Spleen (tissue), 11 donors: Measurements from ENCODE around the gene DEFB123. TPM values are rescaled to one million over a fixed set of nuclear protein-coding genes. Genes with fewer than 3 reads are reported as not detected.

Experiments
- DNase-seq: peaks from one replicate; pipeline ENCODE4 v3.0.0-alpha.2; 2020
- H3K27ac ChIP-seq, 8 donors: fragments of 200-600 bp; sonication (generic) in 7 of 8; 1 replicate in 4 of 8; 2 replicates in 4 of 8; pipeline versions ENCODE4 v1.5.0 to v1.8.0; 2016 to 2021; ENCODE audit warnings: inconsistent platforms in 4 of 8, mild to moderate bottlenecking in 4 of 8, moderate library complexity in 1 of 8
- H3K27me3 ChIP-seq, 7 donors: fragments of 200-600 bp; sonication (generic) in 6 of 7; replicated peaks in 1 of 7; 1 replicate in 4 of 7; 2 replicates in 3 of 7; pipeline versions ENCODE4 v1.5.0 to v1.8.0; 2016 to 2021; ENCODE audit warnings: inconsistent platforms in 3 of 7, mild to moderate bottlenecking in 1 of 7
- H3K36me3 ChIP-seq, 6 donors: fragments of 200-600 bp; sonication (generic) in 5 of 6; 1 replicate in 4 of 6; 2 replicates in 2 of 6; pipeline versions ENCODE4 v1.5.0 to v1.8.0; 2016 to 2021; ENCODE audit warnings: inconsistent platforms in 2 of 6
- H3K4me1 ChIP-seq, 6 donors: fragments of 200-600 bp; sonication (generic) in 5 of 6; 1 replicate in 3 of 6; 2 replicates in 3 of 6; pipeline versions ENCODE4 v1.5.0 to v1.8.0; 2016 to 2021; ENCODE audit warnings: inconsistent platforms in 3 of 6
- H3K4me3 ChIP-seq, 8 donors: fragments of 200-600 bp; sonication (generic) in 7 of 8; 1 replicate in 4 of 8; 2 replicates in 4 of 8; pipeline versions ENCODE4 v1.5.0 to v1.8.0; 2016 to 2021; ENCODE audit warnings: inconsistent platforms in 4 of 8, mild to moderate bottlenecking in 4 of 8, moderate library complexity in 2 of 8
- H3K9me3 ChIP-seq, 8 donors: fragments of 200-600 bp; sonication (generic) in 7 of 8; 1 replicate in 4 of 8; 2 replicates in 4 of 8; pipeline versions ENCODE4 v1.5.0 to v1.8.0; 2016 to 2021; ENCODE audit warnings: inconsistent platforms in 4 of 8
- POLR2A ChIP-seq, 3 donors: fragments of 450-650 bp; IDR thresholded peaks; one replicate each; pipeline ENCODE4 v1.5.1; 2017; ENCODE audit warnings: antibody characterized with exemption in 3 of 3, mild to moderate bottlenecking in 1 of 3
- POLR2AphosphoS5 ChIP-seq, 3 donors: sonication (generic); formaldehyde crosslinking; IDR thresholded peaks; one replicate each; pipeline ENCODE4 v1.5.1; 2017; ENCODE audit warnings: antibody characterized with exemption in 3 of 3
- WGBS, 5 donors: extraction: QIAGEN DNeasy Blood & Tissue Kit in 3 of 5; methylation state at CpG; one replicate each; pipeline versions ENCODE4 v1.1.5 to v1.1.7; 2013 to 2018; 5-methylcytosine and 5-hydroxymethylcytosine counted together
- intact Hi-C: fragments of 100-400 bp; cut with DNase I; formaldehyde crosslinking; loops from one replicate; pipeline ENCODE4 v1.15.0; 2023; ENCODE audit warnings: low total_unique reads
- polyA plus RNA-seq, 3 donors: library from polyadenylated mRNA; stranded (reverse); fragments of 200-250 nt; gene quantifications; one replicate each; pipeline ENCODE4 v1.2.1, GENCODE V29; 2013
- total RNA-seq, 7 donors: library from RNA; depleted of rRNA in 3 of 7; stranded (reverse); fragments of >200 nt in 3 of 7; fragmentation: NEBNext Ultra II Directional in 4 of 7; extraction: Animal tissue kit (Norgen Biotek cat#: 25700) in 4 of 7; gene quantifications; one replicate each; pipeline versions ENCODE4 v1.1.0 to v1.2.1, GENCODE V29; 2016 to 2021
- TF ChIP-seq, protein P1 (sequence below), 11 experiments: fragments of 200-600 bp in 7 of 11; fragments of 450-650 bp in 4 of 11; sonication (generic) in 4 of 11; IDR thresholded peaks in 8 of 11; conservative IDR thresholded peaks in 3 of 11; 1 replicate in 7 of 11; 2 replicates in 4 of 11; pipeline versions ENCODE4 v1.4.0 to v1.8.0; 2016 to 2021; ENCODE audit warnings: antibody characterized with exemption in 11 of 11, inconsistent platforms in 4 of 11, mild to moderate bottlenecking in 1 of 11
- donor health status: healthy with polysubstance abuse.
- donor health status: DM: no; HTN: no; CAD: no; lungs with moderate emphysema.
- donor health status: DM: no; HTN: no; CAD: no.
- donor health status: Bipolar disorder and iron deficiency.
- donor health status: healthy.
- donor health status: DM: no; HTN: no; CAD: no.
- donor health status: DM: yes; HTN: yes; CAD: no.

The DEFB123 gene
- total and polyA plus RNA-seq, 10 donors = not detected

DNA sequence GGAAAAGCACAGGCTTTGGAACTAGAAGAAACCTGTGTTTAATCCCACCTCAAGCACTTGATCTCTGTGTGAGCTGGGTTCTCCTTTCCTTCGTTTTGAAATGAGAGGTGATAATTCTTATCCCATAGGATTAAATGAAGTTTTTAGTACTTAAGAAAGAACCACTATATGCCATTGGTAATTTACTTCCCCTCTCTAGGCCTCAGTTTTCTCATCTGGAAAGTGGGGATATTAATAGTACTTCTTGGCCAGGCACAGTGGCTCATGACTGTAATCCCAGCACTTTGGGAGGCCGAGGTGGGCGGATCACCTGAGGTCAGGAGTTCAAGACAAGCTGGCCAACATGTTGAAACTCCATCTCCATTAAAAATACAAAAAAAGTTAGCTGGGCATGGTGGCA lies 48.7 kb downstream of the DEFB123 start:
- H3K4me3 ChIP-seq = no peak overlapping the region
- no peak overlapping the region for H3K27ac ChIP-seq
- TF ChIP-seq POLR2A (IDR thresholded peaks at IDR 0.05) (no peak), POLR2AphosphoS5 (IDR thresholded peaks at IDR 0.05) (no peak)
- TF ChIP-seq, protein P1, sequence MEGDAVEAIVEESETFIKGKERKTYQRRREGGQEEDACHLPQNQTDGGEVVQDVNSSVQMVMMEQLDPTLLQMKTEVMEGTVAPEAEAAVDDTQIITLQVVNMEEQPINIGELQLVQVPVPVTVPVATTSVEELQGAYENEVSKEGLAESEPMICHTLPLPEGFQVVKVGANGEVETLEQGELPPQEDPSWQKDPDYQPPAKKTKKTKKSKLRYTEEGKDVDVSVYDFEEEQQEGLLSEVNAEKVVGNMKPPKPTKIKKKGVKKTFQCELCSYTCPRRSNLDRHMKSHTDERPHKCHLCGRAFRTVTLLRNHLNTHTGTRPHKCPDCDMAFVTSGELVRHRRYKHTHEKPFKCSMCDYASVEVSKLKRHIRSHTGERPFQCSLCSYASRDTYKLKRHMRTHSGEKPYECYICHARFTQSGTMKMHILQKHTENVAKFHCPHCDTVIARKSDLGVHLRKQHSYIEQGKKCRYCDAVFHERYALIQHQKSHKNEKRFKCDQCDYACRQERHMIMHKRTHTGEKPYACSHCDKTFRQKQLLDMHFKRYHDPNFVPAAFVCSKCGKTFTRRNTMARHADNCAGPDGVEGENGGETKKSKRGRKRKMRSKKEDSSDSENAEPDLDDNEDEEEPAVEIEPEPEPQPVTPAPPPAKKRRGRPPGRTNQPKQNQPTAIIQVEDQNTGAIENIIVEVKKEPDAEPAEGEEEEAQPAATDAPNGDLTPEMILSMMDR (IDR thresholded peaks at IDR 0.05 in 8 of 11, conservative IDR thresholded peaks at IDR 0.05 in 3 of 11) = no peak
- no peaks in the 10 kb centered on the region for H3K36me3 ChIP-seq
- peaks cover 0 to 2% (median 0%) of the 10 kb centered on the region in 8 donors for H3K9me3 ChIP-seq
- no peak for DNase-seq
- peaks cover 0 to 10% (median 0%) of the 10 kb centered on the region in 6 donors for H3K4me1 ChIP-seq
- H3K27me3 ChIP-seq = peaks cover 0 to 42% (median 12%) of the 10 kb centered on the region in 7 donors
- 70 to 87% (median 81%) methylated on average over 3 of the region's 3 CpGs for WGBS, 5 donors
- intact Hi-C loops = no loop called here

DNA sequence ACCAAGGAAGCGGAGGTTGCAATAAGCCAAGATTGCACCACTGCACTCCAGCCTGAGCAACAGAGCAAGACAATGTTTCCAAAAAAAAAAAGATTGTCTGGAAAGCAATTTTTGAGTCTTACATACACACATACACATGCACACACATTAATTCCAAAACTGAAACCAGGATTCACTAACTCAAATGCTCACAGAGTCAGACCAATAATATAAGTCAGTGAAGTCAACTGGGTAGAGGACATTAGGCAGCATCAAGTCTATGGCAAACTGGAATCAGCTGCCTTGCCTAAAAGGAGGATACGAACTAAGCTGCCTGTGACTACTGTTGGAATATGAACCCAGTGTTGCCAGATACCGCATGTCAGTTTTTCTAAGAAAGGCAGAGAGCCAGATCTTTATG lies 50.3 kb downstream of the DEFB123 start:
- Histone ChIP-seq H3K4me3 (no peak overlapping the region), H3K27me3 (peaks cover 0 to 34% (median under 1%) of the 10 kb centered on the region in 7 donors), H3K27ac (no peak overlapping the region), H3K9me3 (no peaks in the 10 kb centered on the region), H3K4me1 (peaks cover 0 to 3% (median 0%) of the 10 kb centered on the region in 6 donors), H3K36me3 (no peaks in the 10 kb centered on the region)
- TF ChIP-seq POLR2AphosphoS5 (IDR thresholded peaks at IDR 0.05) (no peak), POLR2A (IDR thresholded peaks at IDR 0.05) (no peak)
- TF ChIP-seq, protein P1 (IDR thresholded peaks at IDR 0.05 in 8 of 11, conservative IDR thresholded peaks at IDR 0.05 in 3 of 11) = no peak
- WGBS, 5 donors = 85 to 96% (median 94%) methylated on average over 3 of the region's 3 CpGs
- DNase-seq = no peak
- intact Hi-C loops = no loop called here

DNA sequence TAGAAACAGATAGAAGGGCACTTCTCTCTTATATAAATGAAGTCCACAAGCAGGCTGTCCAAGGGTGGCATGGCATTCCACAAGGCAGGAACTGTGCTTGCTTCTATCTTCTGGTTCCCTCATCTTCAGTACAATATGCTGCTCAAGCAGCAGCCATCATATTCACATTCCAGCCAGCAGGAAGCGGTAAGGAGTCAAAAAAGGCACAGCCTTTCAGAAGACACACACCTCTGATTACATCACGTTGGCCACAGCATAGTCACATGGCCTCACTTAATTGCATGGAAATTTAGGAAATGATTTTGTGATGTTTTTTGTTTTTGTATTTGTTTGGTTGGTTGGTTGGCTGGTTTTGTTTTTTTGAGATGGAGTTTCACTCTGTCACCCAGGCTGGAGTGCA lies 53.7 kb downstream of the DEFB123 start:
- no peaks in the 10 kb centered on the region for H3K4me1 ChIP-seq
- no peak overlapping the region for H3K27ac ChIP-seq
- intact Hi-C loops = no loop called here
- 58 to 65% (median 61%) methylated on average over 2 of the region's 2 CpGs for WGBS, 5 donors
- no peaks in the 10 kb centered on the region for H3K36me3 ChIP-seq
- no peak overlapping the region for H3K4me3 ChIP-seq
- peaks cover 0 to 47% (median 0%) of the 10 kb centered on the region in 7 donors for H3K27me3 ChIP-seq
- peak; percentile 6 for DNase-seq
- no peaks in the 10 kb centered on the region for H3K9me3 ChIP-seq
- no peak for TF ChIP-seq POLR2AphosphoS5 (IDR thresholded peaks at IDR 0.05)
- TF ChIP-seq, protein P1 (IDR thresholded peaks at IDR 0.05 in 8 of 11, conservative IDR thresholded peaks at IDR 0.05 in 3 of 11) = peak in 1 of 11 experiments; percentile 12

DNA sequence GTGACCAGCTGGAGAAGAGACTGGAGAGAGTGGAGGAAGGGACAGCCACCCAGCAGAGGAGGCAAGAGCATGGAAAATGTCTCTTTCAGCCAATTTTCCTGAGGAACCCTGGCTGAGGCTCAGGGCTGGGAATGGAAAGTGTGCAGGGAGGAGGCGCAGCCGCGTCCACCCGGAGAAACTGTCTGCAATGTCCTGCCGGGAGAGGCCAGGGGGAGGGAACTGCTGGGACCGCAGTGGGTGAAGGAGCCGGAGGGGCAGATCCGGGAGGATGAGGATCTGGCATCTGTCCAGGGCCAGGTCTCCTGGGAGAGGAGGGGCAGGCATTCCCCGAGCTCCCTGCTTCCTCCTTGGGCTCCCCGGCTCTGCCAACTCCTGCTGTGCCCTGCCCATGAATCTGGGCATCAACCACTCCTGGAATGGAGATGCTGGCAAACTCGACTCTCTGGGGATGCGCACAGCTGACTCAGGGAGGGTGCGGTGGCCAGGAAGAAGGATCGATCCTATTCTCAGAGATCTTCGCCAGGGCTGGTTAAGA lies 56.4 kb downstream of the DEFB123 start:
- intact Hi-C loops = no loop called here
- no peaks in the 10 kb centered on the region for H3K36me3 ChIP-seq
- H3K27me3 ChIP-seq = peaks cover 0 to 47% (median 0%) of the 10 kb centered on the region in 7 donors
- no peaks in the 10 kb centered on the region for H3K9me3 ChIP-seq
- no peaks in the 10 kb centered on the region for H3K4me1 ChIP-seq
- no peak overlapping the region for H3K4me3 ChIP-seq
- DNase-seq = no peak
- 49 to 66% (median 57%) methylated on average over 15 of the region's 15 CpGs for WGBS, 5 donors
- peak overlapping the region in 5 of 8 donors; percentile 21 to 59 (median 51) for H3K27ac ChIP-seq
- TF ChIP-seq POLR2A (IDR thresholded peaks at IDR 0.05) (no peak), POLR2AphosphoS5 (IDR thresholded peaks at IDR 0.05) (peak in 2 of 3 donors; percentile 34 to 72)
- TF ChIP-seq, protein P1 (IDR thresholded peaks at IDR 0.05 in 8 of 11, conservative IDR thresholded peaks at IDR 0.05 in 3 of 11) = no peak
